Upper lobe of right lung (tissue), 1 donor: ENCODE results near the gene TAB3. TPM values are rescaled to one million over a fixed set of nuclear protein-coding genes. Genes with fewer than 3 reads are reported as not detected.

Experiments used
- ATAC-seq: fragments of 200-7000 bp; cut with Tn5 transposase; one replicate; pipeline ENCODE4 v1.9.1; 2020; ENCODE audit warnings: mild to moderate bottlenecking, moderate library complexity
- DNase-seq: peaks from one replicate; pipeline ENCODE4 v3.0.0-alpha.2; 2020
- H3K27ac ChIP-seq: fragments of 200-600 bp; one replicate; pipeline ENCODE4 v1.8.0; 2022
- H3K27me3 ChIP-seq: fragments of 200-600 bp; one replicate; pipeline ENCODE4 v1.8.0; 2022; ENCODE audit warnings: mild to moderate bottlenecking
- H3K36me3 ChIP-seq: fragments of 200-600 bp; one replicate; pipeline ENCODE4 v1.8.0; 2022
- H3K4me1 ChIP-seq: fragments of 200-600 bp; one replicate; pipeline ENCODE4 v1.8.0; 2022
- H3K4me3 ChIP-seq: fragments of 200-600 bp; one replicate; pipeline ENCODE4 v1.8.0; 2022; ENCODE audit warnings: mild to moderate bottlenecking
- H3K9me3 ChIP-seq: fragments of 200-600 bp; one replicate; pipeline ENCODE4 v1.8.0; 2022
- intact Hi-C: fragments of 100-400 bp; cut with DNase I; formaldehyde crosslinking; loops from one replicate; pipeline ENCODE4 v1.11.0; 2022
- total RNA-seq: library from RNA; stranded (reverse); fragmentation: NEBNext Ultra II Directional; extraction: Animal tissue kit (Norgen Biotek cat#: 25700); gene quantifications from one replicate; pipeline ENCODE4 v1.2.1, GENCODE V29; 2021
- TF ChIP-seq, protein P1 (sequence below): fragments of 200-600 bp; IDR thresholded peaks from one replicate; pipeline ENCODE4 v1.8.0; 2022; ENCODE audit warnings: antibody characterized with exemption
- donor health status: DM: no; HTN: yes; CAD: no; lungs with severe emphysema.

The TAB3 gene
- total RNA-seq, 1 donor from 2014 or later = 21.9 TPM

DNA sequence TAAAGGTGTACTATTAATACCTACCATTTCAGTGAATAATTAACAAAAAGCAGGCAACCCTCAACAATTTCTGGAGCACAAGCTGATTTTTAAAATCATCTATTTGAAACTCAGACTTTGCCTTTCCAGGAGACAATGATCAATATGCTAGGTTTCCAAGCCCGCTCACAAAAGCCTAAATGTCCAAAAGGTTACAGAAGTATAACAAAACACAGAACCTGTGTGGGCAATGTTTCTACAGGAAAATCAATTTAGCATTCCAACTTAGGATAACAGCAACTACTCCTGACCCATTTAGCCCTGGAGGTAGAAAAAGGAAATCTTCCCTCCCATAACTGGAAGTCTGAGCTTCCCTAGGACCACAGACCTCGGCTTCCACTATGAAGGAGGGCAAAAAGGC, 3.9 kb downstream of the TAB3 start:
- intact Hi-C loops = no loop called here
- DNase-seq = no peak
- ATAC-seq = no peak
- Histone ChIP-seq H3K27me3 (no peaks in the 10 kb centered on the region), H3K27ac (no peak overlapping the region), H3K4me3 (no peak overlapping the region), H3K36me3 (no peaks in the 10 kb centered on the region), H3K9me3 (no peaks in the 10 kb centered on the region), H3K4me1 (no peaks in the 10 kb centered on the region)
- TF ChIP-seq, protein P1, sequence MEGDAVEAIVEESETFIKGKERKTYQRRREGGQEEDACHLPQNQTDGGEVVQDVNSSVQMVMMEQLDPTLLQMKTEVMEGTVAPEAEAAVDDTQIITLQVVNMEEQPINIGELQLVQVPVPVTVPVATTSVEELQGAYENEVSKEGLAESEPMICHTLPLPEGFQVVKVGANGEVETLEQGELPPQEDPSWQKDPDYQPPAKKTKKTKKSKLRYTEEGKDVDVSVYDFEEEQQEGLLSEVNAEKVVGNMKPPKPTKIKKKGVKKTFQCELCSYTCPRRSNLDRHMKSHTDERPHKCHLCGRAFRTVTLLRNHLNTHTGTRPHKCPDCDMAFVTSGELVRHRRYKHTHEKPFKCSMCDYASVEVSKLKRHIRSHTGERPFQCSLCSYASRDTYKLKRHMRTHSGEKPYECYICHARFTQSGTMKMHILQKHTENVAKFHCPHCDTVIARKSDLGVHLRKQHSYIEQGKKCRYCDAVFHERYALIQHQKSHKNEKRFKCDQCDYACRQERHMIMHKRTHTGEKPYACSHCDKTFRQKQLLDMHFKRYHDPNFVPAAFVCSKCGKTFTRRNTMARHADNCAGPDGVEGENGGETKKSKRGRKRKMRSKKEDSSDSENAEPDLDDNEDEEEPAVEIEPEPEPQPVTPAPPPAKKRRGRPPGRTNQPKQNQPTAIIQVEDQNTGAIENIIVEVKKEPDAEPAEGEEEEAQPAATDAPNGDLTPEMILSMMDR = no peak

DNA sequence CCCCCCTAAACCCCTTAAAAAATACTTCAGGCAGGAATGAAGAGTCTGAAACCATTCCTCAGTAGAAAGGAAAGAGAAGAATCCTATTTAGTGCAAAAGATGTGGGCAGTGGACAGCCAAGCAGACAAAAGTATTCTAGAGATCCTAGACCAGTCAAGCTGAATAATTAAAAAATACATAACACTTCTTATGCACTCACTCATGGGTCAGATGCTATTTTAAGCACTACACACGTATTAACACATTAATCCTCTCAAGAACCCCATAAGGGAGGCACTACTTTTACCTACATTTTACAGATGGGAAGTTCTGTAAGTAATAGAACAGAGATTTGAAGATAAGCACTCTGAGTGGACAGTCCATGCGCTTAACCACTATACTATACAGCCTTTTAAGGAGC, 5.9 kb downstream of the TAB3 start:
- Histone ChIP-seq H3K9me3 (no peaks in the 10 kb centered on the region), H3K36me3 (no peaks in the 10 kb centered on the region), H3K27me3 (no peaks in the 10 kb centered on the region), H3K27ac (no peak overlapping the region), H3K4me3 (no peak overlapping the region), H3K4me1 (no peaks in the 10 kb centered on the region)
- no peak for ATAC-seq
- TF ChIP-seq, protein P1 = no peak
- intact Hi-C loops = no loop called here
- no peak for DNase-seq

DNA sequence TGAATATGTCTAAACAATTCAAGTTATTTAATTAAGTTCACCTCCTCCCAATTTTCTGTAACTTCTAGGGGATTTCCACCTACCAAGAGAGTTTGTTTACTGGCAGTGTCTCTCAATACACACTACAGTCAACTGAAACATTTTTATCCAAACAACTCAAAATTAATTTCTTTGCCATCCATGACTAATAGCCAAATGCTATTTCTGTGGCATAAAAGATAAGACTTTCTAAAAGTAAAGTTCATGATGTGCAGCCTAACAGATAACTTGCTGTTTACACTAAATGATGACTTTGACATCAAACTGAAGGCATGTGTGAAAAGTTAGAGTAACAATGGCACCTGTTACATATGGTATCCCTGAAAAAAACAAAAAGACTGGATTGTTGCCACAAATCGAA, 7.3 kb downstream of the TAB3 start:
- intact Hi-C loops = no loop called here
- no peak overlapping the region for H3K4me3 ChIP-seq
- H3K27ac ChIP-seq = no peak overlapping the region
- TF ChIP-seq, protein P1 = no peak
- no peaks in the 10 kb centered on the region for H3K9me3 ChIP-seq
- no peaks in the 10 kb centered on the region for H3K27me3 ChIP-seq
- no peaks in the 10 kb centered on the region for H3K4me1 ChIP-seq
- no peaks in the 10 kb centered on the region for H3K36me3 ChIP-seq
- ATAC-seq = no peak
- no peak for DNase-seq

DNA sequence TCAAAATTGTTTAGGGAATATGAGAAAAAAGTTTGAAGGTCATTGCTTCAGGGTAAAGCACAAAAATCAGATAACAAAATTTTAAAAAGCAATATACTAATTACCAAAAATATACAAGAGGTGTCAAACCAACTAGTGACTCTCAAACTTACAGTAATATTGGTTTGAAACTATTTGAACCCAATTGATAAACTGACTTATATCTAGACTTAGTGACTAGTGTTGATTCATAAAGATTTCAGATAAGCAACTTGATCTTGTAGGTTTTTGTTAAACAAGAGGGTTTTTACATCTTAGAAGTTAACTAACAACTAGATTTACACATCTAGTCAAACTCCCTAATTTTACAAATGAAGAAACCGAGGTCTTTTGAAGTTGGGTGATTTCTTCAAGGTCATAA, 7.7 kb downstream of the TAB3 start:
- H3K27ac ChIP-seq = no peak overlapping the region
- H3K27me3 ChIP-seq = no peaks in the 10 kb centered on the region
- intact Hi-C loops = no loop called here
- H3K4me3 ChIP-seq = no peak overlapping the region
- no peaks in the 10 kb centered on the region for H3K4me1 ChIP-seq
- TF ChIP-seq, protein P1 = no peak
- H3K36me3 ChIP-seq = no peaks in the 10 kb centered on the region
- DNase-seq (no peak), ATAC-seq (no peak)
- no peaks in the 10 kb centered on the region for H3K9me3 ChIP-seq

DNA sequence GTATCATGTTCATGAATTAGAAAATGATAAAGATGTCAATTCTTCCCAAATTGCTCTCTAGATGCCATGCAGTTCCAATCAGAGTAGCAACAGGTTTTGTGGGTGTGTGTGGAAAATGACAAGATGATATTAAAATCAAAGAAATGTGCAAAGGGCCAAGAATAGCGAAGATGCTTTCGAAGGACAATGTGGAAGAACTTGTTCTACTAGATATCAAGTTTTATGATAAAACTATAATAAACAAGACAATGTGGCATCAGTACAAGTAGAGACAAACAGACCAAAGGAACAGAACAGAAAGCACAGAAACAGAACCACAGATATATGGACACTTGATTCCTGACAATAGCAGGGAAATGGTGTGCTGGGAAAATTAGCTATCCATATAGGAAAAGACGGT, 9.0 kb downstream of the TAB3 start:
- ATAC-seq = no peak

DNA sequence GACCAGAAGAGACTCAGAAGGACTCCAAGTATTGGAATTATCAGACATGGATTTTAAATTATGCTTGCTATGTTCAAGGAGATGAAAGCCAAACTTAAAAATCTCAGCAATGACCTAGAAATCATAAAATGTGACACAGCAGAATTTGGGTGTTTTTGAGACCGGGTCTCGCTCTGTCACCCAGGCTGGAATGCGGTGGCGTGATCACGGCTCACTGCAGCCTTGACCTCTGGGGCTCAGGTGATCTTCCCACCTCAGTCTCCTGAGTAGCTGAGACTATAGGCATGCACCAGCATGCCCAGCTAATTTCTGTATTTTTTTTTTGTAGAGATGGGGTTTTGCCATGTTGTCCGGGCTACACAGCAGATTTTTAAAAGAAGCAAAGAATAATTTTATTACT, 12.7 kb downstream of the TAB3 start:
- intact Hi-C loops = no loop called here
- DNase-seq = no peak
- Histone ChIP-seq H3K4me1 (no peaks in the 10 kb centered on the region), H3K36me3 (no peaks in the 10 kb centered on the region), H3K9me3 (no peaks in the 10 kb centered on the region), H3K27me3 (no peaks in the 10 kb centered on the region), H3K27ac (no peak overlapping the region), H3K4me3 (no peak overlapping the region)
- no peak for ATAC-seq
- TF ChIP-seq, protein P1 = no peak

More for the DNA sequence above, 9.0 kb downstream of the TAB3 start:
- H3K36me3 ChIP-seq = no peaks in the 10 kb centered on the region
- no peak overlapping the region for H3K27ac ChIP-seq
- H3K4me1 ChIP-seq = no peaks in the 10 kb centered on the region
- no peaks in the 10 kb centered on the region for H3K27me3 ChIP-seq
- DNase-seq = no peak
- intact Hi-C loops = no loop called here
- no peaks in the 10 kb centered on the region for H3K9me3 ChIP-seq
- TF ChIP-seq, protein P1 = no peak
- no peak overlapping the region for H3K4me3 ChIP-seq
